Measurements from ENCODE around the gene ANXA2.

DNA sequence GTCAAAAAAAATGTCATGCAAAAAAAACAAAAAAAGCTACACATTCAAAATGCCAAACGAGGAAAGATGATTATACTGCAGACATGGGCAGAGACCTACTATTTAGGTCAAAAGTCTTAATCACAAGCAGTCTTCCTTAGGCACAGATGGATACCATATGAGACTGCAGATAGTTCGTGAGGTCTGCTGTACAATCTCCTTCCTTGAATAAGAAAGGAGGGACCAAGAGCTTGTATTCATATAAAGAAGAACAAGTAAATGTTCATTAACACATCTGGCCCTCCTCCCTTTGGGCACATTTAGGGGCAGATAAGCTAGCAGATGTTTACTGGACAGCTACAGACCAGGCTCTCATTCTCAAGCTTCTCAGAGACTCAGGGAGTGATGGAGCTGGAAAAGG is 45.3 kb downstream of the ANXA2 start:
- no peak for TF ChIP-seq POLR2A (IDR thresholded peaks at IDR 0.05; ENCODE audit: low read depth, low read length)
- TF ChIP-seq POLR2AphosphoS5 (IDR thresholded peaks at IDR 0.05; ENCODE audit: low read depth, low read length) = no peak
- no peak for TF ChIP-seq TAF1 (IDR thresholded peaks at IDR 0.05; ENCODE audit: borderline replicate concordance, low read depth, low read length)

Measured in GM12892 (cell line).